Testis (tissue), 3 donors: ENCODE measurements around the gene SLC17A9. TPM values are rescaled to one million over a fixed set of nuclear protein-coding genes. Genes with fewer than 3 reads are reported as not detected.

Experiments
- DNase-seq: peaks from one replicate; pipeline ENCODE4 v3.0.0-alpha.2; 2019
- H3K27ac ChIP-seq, 2 donors: fragments of 200-600 bp; sonication (generic); one replicate each; pipeline ENCODE4 v1.5.1; 2019
- H3K27me3 ChIP-seq: fragments of 200-600 bp; sonication (generic); one replicate; pipeline ENCODE4 v1.5.1; 2019
- H3K36me3 ChIP-seq: fragments of 200-600 bp; sonication (generic); one replicate; pipeline ENCODE4 v1.5.1; 2017; ENCODE audit warnings: low read depth; ENCODE audit errors: missing control alignments
- H3K4me1 ChIP-seq: fragments of 200-600 bp; sonication (generic); one replicate; pipeline ENCODE4 v1.5.1; 2019
- H3K4me3 ChIP-seq, 2 donors: fragments of 200-600 bp; sonication (generic); one replicate each; pipeline ENCODE4 v1.5.1; 2017 to 2019
- H3K9me3 ChIP-seq: fragments of 200-600 bp; sonication (generic); one replicate; pipeline ENCODE4 v1.5.1; 2017
- CTCF ChIP-seq, 3 experiments: fragments of 450-650 bp in 2 of 3; fragments of 200-600 bp in 1 of 3; sonication (generic) in 1 of 3; IDR thresholded peaks; one replicate each; pipeline ENCODE4 v1.5.1; 2016 to 2019; ENCODE audit warnings: antibody characterized with exemption in 3 of 3, mild to moderate bottlenecking in 2 of 3, moderate library complexity in 1 of 3
- POLR2A ChIP-seq: fragments of 450-650 bp; IDR thresholded peaks from one replicate; pipeline ENCODE4 v1.6.1; 2017; ENCODE audit warnings: antibody characterized with exemption, mild to moderate bottlenecking, moderate library complexity
- WGBS, 2 donors: methylation state at CpG; one replicate each; pipeline ENCODE4 v1.1.5; 2018; 5-methylcytosine and 5-hydroxymethylcytosine counted together
- intact Hi-C: fragments of 100-400 bp; cut with DNase I; formaldehyde crosslinking; loops from one replicate; pipeline ENCODE4 v1.15.1; 2023; ENCODE audit warnings: low total_unique reads
- polyA plus RNA-seq: library from polyadenylated mRNA; stranded (reverse); fragments of 350-450 nt; fragmentation: Illumina TruSeq; extraction: RNeasy Lipid Tissue Mini Kit (QIAGEN cat#74804); gene quantifications from one replicate; pipeline ENCODE4 v1.2.3, GENCODE V29; 2014; ENCODE audit warnings: low read depth, low replicate concordance; ENCODE audit not compliant: insufficient read depth
- total RNA-seq, 2 donors: library from RNA; depleted of rRNA; stranded (reverse); fragments of >200 nt; gene quantifications; one replicate each; pipeline ENCODE4 v1.2.3, GENCODE V29; 2016

Gene SLC17A9
- total and polyA plus RNA-seq, 3 donors from 2014 or later: 2.1 to 3.2 (median 2.9) TPM

GRCh38 chr20:62976886-62977285 is 24.4 kb downstream of the SLC17A9 start:
- TF ChIP-seq CTCF (IDR thresholded peaks at IDR 0.05) (no peak), POLR2A (no peak)
- Histone ChIP-seq H3K36me3 (no peaks in the 10 kb centered on the region), H3K4me1 (peaks cover 13% of the 10 kb centered on the region), H3K9me3 (no peaks in the 10 kb centered on the region), H3K27ac (no peak overlapping the region), H3K27me3 (no peaks in the 10 kb centered on the region), H3K4me3 (no peak overlapping the region)
- WGBS, 2 donors: 91 to 93% methylated on average over 13 to 16 of the region's 16 CpGs
- no peak for DNase-seq
- intact Hi-C loops: no loop called here

GRCh38 chr20:62977613-62978560 is 25.4 kb downstream of the SLC17A9 start:
- H3K4me3 ChIP-seq: no peak overlapping the region
- no peaks in the 10 kb centered on the region for H3K27me3 ChIP-seq
- intact Hi-C loops: no loop called here
- H3K9me3 ChIP-seq: no peaks in the 10 kb centered on the region
- DNase-seq: no peak
- WGBS, 2 donors: 71 to 73% methylated on average over 26 to 38 of the region's 38 CpGs
- no peak overlapping the region for H3K27ac ChIP-seq
- H3K4me1 ChIP-seq: peaks cover 9% of the 10 kb centered on the region
- no peaks in the 10 kb centered on the region for H3K36me3 ChIP-seq
- TF ChIP-seq CTCF (IDR thresholded peaks at IDR 0.05) (no peak), POLR2A (no peak)

GRCh38 chr20:62978561-62978943 is 26.0 kb downstream of the SLC17A9 start:
- 77 to 84% methylated on average over 7 to 13 of the region's 13 CpGs for WGBS, 2 donors
- Histone ChIP-seq H3K9me3 (no peaks in the 10 kb centered on the region), H3K4me3 (no peak overlapping the region), H3K36me3 (no peaks in the 10 kb centered on the region), H3K27me3 (no peaks in the 10 kb centered on the region), H3K4me1 (peaks cover 6% of the 10 kb centered on the region), H3K27ac (no peak overlapping the region)
- TF ChIP-seq POLR2A: no peak
- TF ChIP-seq CTCF (IDR thresholded peaks at IDR 0.05): no peak
- DNase-seq: no peak
- intact Hi-C loops: no loop called here

- Histone ChIP-seq H3K36me3 (no peaks in the 10 kb centered on the region), H3K27ac (no peak overlapping the region), H3K4me1 (peaks cover 6% of the 10 kb centered on the region), H3K4me3 (no peak overlapping the region), H3K27me3 (no peaks in the 10 kb centered on the region), H3K9me3 (no peaks in the 10 kb centered on the region)
- intact Hi-C loops: no loop called here
- no peak for TF ChIP-seq CTCF (IDR thresholded peaks at IDR 0.05)
- TF ChIP-seq POLR2A: no peak
- 83 to 90% methylated on average over 12 to 14 of the region's 14 CpGs for WGBS, 2 donors
- no peak for DNase-seq
Observed at GRCh38 chr20:62979310-62979709, 26.8 kb downstream of the SLC17A9 start.
